Suprapubic skin (tissue), 4 donors: Measurements from ENCODE around the gene RIC3. TPM values are rescaled to one million over a fixed set of nuclear protein-coding genes. Genes with fewer than 3 reads are reported as not detected.

Experiments used
- DNase-seq, 2 donors: peaks; one replicate each; pipeline ENCODE4 v3.0.0-alpha.2; 2019; ENCODE audit warnings: low spot score in 2 of 2
- H3K27ac ChIP-seq: fragments of 200-600 bp; sonication (generic); one replicate; pipeline ENCODE4 v1.5.1; 2019
- H3K27me3 ChIP-seq: fragments of 200-600 bp; sonication (generic); one replicate; pipeline ENCODE4 v1.5.1; 2019
- H3K36me3 ChIP-seq: fragments of 200-600 bp; sonication (generic); one replicate; pipeline ENCODE4 v1.5.1; 2019
- H3K4me1 ChIP-seq: fragments of 200-600 bp; sonication (generic); one replicate; pipeline ENCODE4 v1.5.1; 2019
- H3K4me3 ChIP-seq: fragments of 200-600 bp; sonication (generic); one replicate; pipeline ENCODE4 v1.5.1; 2019; ENCODE audit warnings: mild to moderate bottlenecking
- H3K9me3 ChIP-seq: fragments of 200-600 bp; sonication (generic); one replicate; pipeline ENCODE4 v1.5.1; 2019
- EP300 ChIP-seq: sonication (generic); formaldehyde crosslinking; IDR thresholded peaks from one replicate; pipeline ENCODE4 v1.6.1; 2017; ENCODE audit warnings: antibody characterized with exemption
- POLR2A ChIP-seq, 2 donors: fragments of 450-650 bp; IDR thresholded peaks; one replicate each; pipeline ENCODE4 v1.6.1; 2017; ENCODE audit warnings: antibody characterized with exemption in 2 of 2, mild to moderate bottlenecking in 2 of 2, moderate library complexity in 2 of 2
- POLR2AphosphoS5 ChIP-seq, 3 donors: sonication (generic); formaldehyde crosslinking; IDR thresholded peaks; one replicate each; pipeline ENCODE4 v1.6.1; 2017; ENCODE audit warnings: antibody characterized with exemption in 3 of 3
- WGBS: methylation state at CpG from one replicate; pipeline ENCODE4 v1.1.5; 2018; 5-methylcytosine and 5-hydroxymethylcytosine counted together
- total RNA-seq, 4 donors: library from RNA; depleted of rRNA; stranded (reverse); fragments of >200 nt; gene quantifications; one replicate each; pipeline ENCODE4 v1.1.0, GENCODE V29; 2016
- TF ChIP-seq, protein P1 (sequence below), 2 donors: fragments of 200-600 bp in 1 of 2; fragments of 450-650 bp in 1 of 2; sonication (generic) in 1 of 2; IDR thresholded peaks; one replicate each; pipeline ENCODE4 v1.5.1; 2016 to 2019; ENCODE audit warnings: antibody characterized with exemption in 2 of 2, mild to moderate bottlenecking in 1 of 2, moderate library complexity in 1 of 2

Gene RIC3
- total RNA-seq, 4 donors from 2014 or later = 20.5 to 118 (median 35.1) TPM

- DNase-seq = no peak
- Histone ChIP-seq H3K9me3 (no peaks in the 10 kb centered on the region), H3K27ac (no peak overlapping the region), H3K4me3 (no peak overlapping the region), H3K4me1 (no peaks in the 10 kb centered on the region), H3K36me3 (no peaks in the 10 kb centered on the region), H3K27me3 (no peaks in the 10 kb centered on the region)
- TF ChIP-seq EP300 (no peak), POLR2AphosphoS5 (IDR thresholded peaks at IDR 0.05) (no peak), POLR2A (IDR thresholded peaks at IDR 0.05) (no peak)
- TF ChIP-seq, protein P1, sequence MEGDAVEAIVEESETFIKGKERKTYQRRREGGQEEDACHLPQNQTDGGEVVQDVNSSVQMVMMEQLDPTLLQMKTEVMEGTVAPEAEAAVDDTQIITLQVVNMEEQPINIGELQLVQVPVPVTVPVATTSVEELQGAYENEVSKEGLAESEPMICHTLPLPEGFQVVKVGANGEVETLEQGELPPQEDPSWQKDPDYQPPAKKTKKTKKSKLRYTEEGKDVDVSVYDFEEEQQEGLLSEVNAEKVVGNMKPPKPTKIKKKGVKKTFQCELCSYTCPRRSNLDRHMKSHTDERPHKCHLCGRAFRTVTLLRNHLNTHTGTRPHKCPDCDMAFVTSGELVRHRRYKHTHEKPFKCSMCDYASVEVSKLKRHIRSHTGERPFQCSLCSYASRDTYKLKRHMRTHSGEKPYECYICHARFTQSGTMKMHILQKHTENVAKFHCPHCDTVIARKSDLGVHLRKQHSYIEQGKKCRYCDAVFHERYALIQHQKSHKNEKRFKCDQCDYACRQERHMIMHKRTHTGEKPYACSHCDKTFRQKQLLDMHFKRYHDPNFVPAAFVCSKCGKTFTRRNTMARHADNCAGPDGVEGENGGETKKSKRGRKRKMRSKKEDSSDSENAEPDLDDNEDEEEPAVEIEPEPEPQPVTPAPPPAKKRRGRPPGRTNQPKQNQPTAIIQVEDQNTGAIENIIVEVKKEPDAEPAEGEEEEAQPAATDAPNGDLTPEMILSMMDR (IDR thresholded peaks at IDR 0.05) = no peak
These were observed 27.9 kb upstream of the RIC3 start for GRCh38 chr11:8196749-8197148.

- no peaks in the 10 kb centered on the region for H3K36me3 ChIP-seq
- H3K4me1 ChIP-seq = no peaks in the 10 kb centered on the region
- no peaks in the 10 kb centered on the region for H3K27me3 ChIP-seq
- H3K9me3 ChIP-seq = no peaks in the 10 kb centered on the region
- TF ChIP-seq EP300 (no peak), POLR2AphosphoS5 (IDR thresholded peaks at IDR 0.05) (no peak), POLR2A (IDR thresholded peaks at IDR 0.05) (no peak)
- TF ChIP-seq, protein P1 (IDR thresholded peaks at IDR 0.05) = no peak
- no peak overlapping the region for H3K27ac ChIP-seq
- 69% methylated on average over 4 of the region's 4 CpGs for WGBS
- no peak overlapping the region for H3K4me3 ChIP-seq
- no peak for DNase-seq
These were observed 26.1 kb upstream of the RIC3 start for GRCh38 chr11:8194956-8195355.

DNA sequence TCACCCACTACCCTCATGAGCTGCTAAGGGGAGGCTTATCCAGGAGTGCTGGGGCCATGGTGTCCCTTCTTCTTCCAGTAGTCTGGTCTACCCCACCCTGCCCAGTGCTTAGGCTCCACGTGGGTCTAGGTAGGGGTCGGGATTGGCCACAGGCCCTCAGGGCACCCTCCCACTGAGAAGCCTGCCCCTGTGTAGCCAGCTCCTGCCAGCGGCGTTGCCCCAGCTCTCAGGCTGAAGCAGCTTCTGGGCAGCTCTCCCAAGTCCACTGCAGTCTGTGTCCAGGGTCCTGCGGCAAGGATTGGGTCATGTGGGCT is 24.0 kb upstream of the RIC3 start:
- no peaks in the 10 kb centered on the region for H3K36me3 ChIP-seq
- DNase-seq = no peak
- no peaks in the 10 kb centered on the region for H3K27me3 ChIP-seq
- no peaks in the 10 kb centered on the region for H3K9me3 ChIP-seq
- no peak overlapping the region for H3K27ac ChIP-seq
- H3K4me1 ChIP-seq = no peaks in the 10 kb centered on the region
- TF ChIP-seq, protein P1 (IDR thresholded peaks at IDR 0.05) = no peak
- TF ChIP-seq EP300 (no peak), POLR2AphosphoS5 (IDR thresholded peaks at IDR 0.05) (no peak), POLR2A (IDR thresholded peaks at IDR 0.05) (no peak)
- no CpG with 5 or more reads among the region's 5 CpGs for WGBS
- no peak overlapping the region for H3K4me3 ChIP-seq

- Histone ChIP-seq H3K36me3 (no peaks in the 10 kb centered on the region), H3K27me3 (no peaks in the 10 kb centered on the region), H3K4me3 (no peak overlapping the region), H3K9me3 (no peaks in the 10 kb centered on the region), H3K27ac (no peak overlapping the region), H3K4me1 (no peaks in the 10 kb centered on the region)
- TF ChIP-seq EP300 (no peak), POLR2A (IDR thresholded peaks at IDR 0.05) (no peak), POLR2AphosphoS5 (IDR thresholded peaks at IDR 0.05) (no peak)
- TF ChIP-seq, protein P1 (IDR thresholded peaks at IDR 0.05) = peak; percentile 16 to 80
- no peak for DNase-seq
- WGBS = 58% methylated on average over 14 of the region's 19 CpGs
These were observed 23.4 kb upstream of the RIC3 start for GRCh38 chr11:8192016-8192895.

GRCh38 chr11:8190431-8190830 is 21.6 kb upstream of the RIC3 start:
- H3K4me3 ChIP-seq = no peak overlapping the region
- no peaks in the 10 kb centered on the region for H3K4me1 ChIP-seq
- no peak overlapping the region for H3K27ac ChIP-seq
- no peaks in the 10 kb centered on the region for H3K36me3 ChIP-seq
- TF ChIP-seq POLR2A (IDR thresholded peaks at IDR 0.05) (no peak), EP300 (no peak), POLR2AphosphoS5 (IDR thresholded peaks at IDR 0.05) (no peak)
- TF ChIP-seq, protein P1 (IDR thresholded peaks at IDR 0.05) = no peak
- H3K27me3 ChIP-seq = no peaks in the 10 kb centered on the region
- H3K9me3 ChIP-seq = no peaks in the 10 kb centered on the region
- 40% methylated on average over 2 of the region's 2 CpGs for WGBS
- DNase-seq = no peak
